ENCODE measurements around the gene MS4A4E. TPM values are rescaled to one million over a fixed set of nuclear protein-coding genes. Genes with fewer than 3 reads are reported as not detected.
"Not testable (repeated sequence)": the region's sequence is repeated elsewhere in the genome, so short reads cannot be mapped to it uniquely, and the experiment has no call there.

The MS4A4E gene
- total and polyA plus RNA-seq, 2 of the 8 experiments (the other 6 are each of a cell fraction or from before 2014, with no cell fraction given) = not detected

DNA sequence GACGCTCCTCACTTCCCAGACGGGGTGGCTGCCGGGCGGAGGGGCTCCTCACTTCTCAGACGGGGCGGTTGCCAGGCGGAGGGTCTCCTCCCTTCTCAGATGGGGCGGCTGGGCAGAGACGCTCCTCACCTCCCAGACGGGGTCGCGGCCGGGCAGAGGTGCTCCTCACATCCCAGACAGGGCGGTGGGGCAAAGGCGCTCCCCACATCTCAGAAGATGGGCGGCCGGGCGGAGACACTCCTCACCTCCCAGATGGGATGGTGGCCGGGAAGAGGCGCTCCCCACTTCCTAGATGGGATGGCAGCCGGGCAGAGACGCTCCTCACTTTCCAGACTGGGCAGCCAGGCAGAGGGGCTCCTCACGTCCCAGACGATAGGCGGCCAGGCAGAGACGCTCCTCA, 41.6 kb downstream of the MS4A4E start:
- H3K4me1 ChIP-seq (replicated peaks in 1 of 4; ENCODE audit: control insufficient read depth in 3 of 4, insufficient read depth in 4 of 4, low read length in 3 of 4); H4K20me1 ChIP-seq (replicated peaks in 1 of 2; ENCODE audit: control insufficient read depth in 1 of 2, insufficient read depth in 2 of 2, low read length in 2 of 2); H3K9ac ChIP-seq (replicated peaks in 1 of 4; ENCODE audit: extremely low read depth in 1 of 4, low read depth in 3 of 4, low read length in 3 of 4); H2BK12ac ChIP-seq (ENCODE audit: low read depth, low read length); H3K23me2 ChIP-seq (ENCODE audit: low read depth, low read length); POLR2A ChIA-PET (ENCODE audit: partially characterized antibody); H3K14ac ChIP-seq (ENCODE audit: insufficient read length); H3K23ac ChIP-seq (ENCODE audit: insufficient read length); H2AK5ac ChIP-seq (ENCODE audit: low read depth, low read length); H2BK120ac ChIP-seq (replicated peaks; ENCODE audit: low read depth, low read length); CTCF ChIA-PET (ENCODE audit: partially characterized antibody); DNase-seq (ENCODE audit: low read depth in 1 of 2, low spot score in 2 of 2); H4K8ac ChIP-seq (ENCODE audit: extremely low read depth, insufficient read depth, low read length); H3K79me2 ChIP-seq (ENCODE audit: control insufficient read depth in 1 of 2, insufficient read depth in 2 of 2, low read length in 2 of 2); H3K79me1 ChIP-seq (ENCODE audit: low read depth, low read length); H3K56ac ChIP-seq (replicated peaks; ENCODE audit: insufficient read length, low read depth, low read length); H2BK20ac ChIP-seq (ENCODE audit: low read length); H4K91ac ChIP-seq (replicated peaks; ENCODE audit: insufficient read length, low read length); H2BK5ac ChIP-seq (ENCODE audit: low read depth, low read length); H4K5ac ChIP-seq (ENCODE audit: insufficient read length, low read depth, low read length); H2BK15ac ChIP-seq (ENCODE audit: low read length); H3K27me3 ChIP-seq (replicated peaks in 1 of 4; ENCODE audit: control insufficient read depth in 3 of 4, extremely low read depth in 1 of 4, insufficient read depth in 3 of 4, low read length in 3 of 4); H3K18ac ChIP-seq (ENCODE audit: extremely low read depth, low read length); H2AFZ ChIP-seq (ENCODE audit: low read length); FAIRE-seq; H3K36me3 ChIP-seq (ENCODE audit: control insufficient read depth in 2 of 4, insufficient read depth in 4 of 4, low read length in 3 of 4); H3K27ac ChIP-seq (ENCODE audit: low read depth, low read length); H3K9me3 ChIP-seq (ENCODE audit: insufficient read depth in 2 of 2, low read depth in 1 of 2, low read length in 1 of 2); H3K4me2 ChIP-seq (ENCODE audit: insufficient read depth in 1 of 2, low read depth in 2 of 2, low read length in 2 of 2); H3K4ac ChIP-seq (replicated peaks; ENCODE audit: insufficient read length, low read depth, low read length); H3K4me3 ChIP-seq (ENCODE audit: extremely low read depth in 1 of 4, insufficient read depth in 2 of 4, low read depth in 3 of 4, low read length in 4 of 4): not testable (repeated sequence)
- WGBS, 2 experiments (ENCODE audit: extremely low coverage in 1 of 2, insufficient coverage in 1 of 2, insufficient read length in 1 of 2, insufficient replicate concordance in 2 of 2, low coverage in 1 of 2, low lambda C conversion rate in 2 of 2, missing lambda C conversion rate in 1 of 2) = 93% methylated on average over 11 of the region's 26 CpGs; no CpG with 5 or more reads in 1 of the 2 experiments
